CD14-positive monocyte (primary cell): ENCODE results near the gene TRDN. TPM values are rescaled to one million over a fixed set of nuclear protein-coding genes. Genes with fewer than 3 reads are reported as not detected.

ENCODE experiments used
- DNase-seq, 3 donors: peaks; one replicate each; pipeline ENCODE4 v3.0.0-alpha.2; 2011 to 2022
- H2AFZ ChIP-seq: 2 replicates; pipeline ENCODE4 v1.6.0; 2012; ENCODE audit warnings: mild to moderate bottlenecking, low read depth, low read length, inconsistent platforms; ENCODE audit not compliant: insufficient read depth, poor library complexity, severe bottlenecking
- H3K27ac ChIP-seq, 2 donors: 1 replicate in 1 of 2; 2 replicates in 1 of 2; pipeline ENCODE4 v1.5.1; 2012 to 2013; ENCODE audit warnings: low read length in 2 of 2, control low read depth in 1 of 2, inconsistent platforms in 1 of 2, low read depth in 1 of 2, mild to moderate bottlenecking in 1 of 2
- H3K27me3 ChIP-seq, 2 donors: one replicate each; pipeline versions ENCODE4 v1.6.0 to v1.6.1; 2011 to 2013; ENCODE audit warnings: low read length in 2 of 2; ENCODE audit not compliant: control insufficient read depth in 2 of 2, insufficient read depth in 2 of 2
- H3K36me3 ChIP-seq, 2 donors: replicated peaks in 1 of 2; 1 replicate in 1 of 2; 2 replicates in 1 of 2; pipeline versions ENCODE4 v1.5.1 to v1.6.1; 2012 to 2013; ENCODE audit warnings: low read length in 2 of 2, control low read depth in 1 of 2, inconsistent platforms in 1 of 2, mild to moderate bottlenecking in 1 of 2; ENCODE audit not compliant: insufficient read depth in 2 of 2, control insufficient read depth in 1 of 2
- H3K4me1 ChIP-seq, 2 donors: 1 replicate in 1 of 2; 2 replicates in 1 of 2; pipeline versions ENCODE4 v1.5.1 to v1.6.1; 2012 to 2013; ENCODE audit warnings: low read length in 2 of 2, control low read depth in 1 of 2, inconsistent platforms in 1 of 2, mild to moderate bottlenecking in 1 of 2, moderate library complexity in 1 of 2; ENCODE audit not compliant: insufficient read depth in 2 of 2, control insufficient read depth in 1 of 2
- H3K4me2 ChIP-seq: replicated peaks from 2 replicates; pipeline ENCODE3; 2012; ENCODE audit warnings: low read length, moderate library complexity, mild to moderate bottlenecking; ENCODE audit not compliant: poor library complexity, severe bottlenecking; ENCODE audit errors: extremely low read depth
- H3K4me3 ChIP-seq, 3 experiments: fragments of 200-600 bp in 1 of 3; sonication (generic) in 1 of 3; replicated peaks in 1 of 3; 1 replicate in 2 of 3; 2 replicates in 1 of 3; pipeline ENCODE4 v1.5.1; 2011 to 2013; ENCODE audit warnings: low read length in 3 of 3, mild to moderate bottlenecking in 3 of 3, control low read depth in 2 of 3, low read depth in 2 of 3, inconsistent platforms in 1 of 3, moderate library complexity in 1 of 3
- H3K79me2 ChIP-seq: 2 replicates; pipeline ENCODE4 v1.6.0; 2012; ENCODE audit warnings: mild to moderate bottlenecking, control low read depth, inconsistent platforms, low read length, moderate library complexity; ENCODE audit not compliant: insufficient read depth
- H3K9ac ChIP-seq: 2 replicates; pipeline ENCODE4 v1.6.0; 2017; ENCODE audit warnings: low read length, mild to moderate bottlenecking; ENCODE audit not compliant: insufficient read depth, poor library complexity, severe bottlenecking
- H3K9me3 ChIP-seq, 2 donors: replicated peaks in 1 of 2; 1 replicate in 1 of 2; 2 replicates in 1 of 2; pipeline versions ENCODE4 v1.5.1 to v1.6.1; 2012 to 2013; ENCODE audit warnings: low read length in 2 of 2, control low read depth in 1 of 2; ENCODE audit not compliant: control insufficient read depth in 1 of 2, insufficient read depth in 1 of 2
- H4K20me1 ChIP-seq: 2 replicates; pipeline ENCODE4 v1.6.0; 2012; ENCODE audit warnings: mild to moderate bottlenecking, low read length, control low read depth, moderate library complexity; ENCODE audit not compliant: insufficient read depth
- H3K27ac Mint-ChIP-seq, 7 donors: one replicate each; pipeline ENCODE4 v1.8.0; 2020; ENCODE audit warnings: mild to moderate bottlenecking in 7 of 7, mixed read lengths in 7 of 7, moderate library complexity in 6 of 7, inconsistent platforms in 2 of 7
- H3K27me3 Mint-ChIP-seq, 3 donors: one replicate each; pipeline ENCODE4 v1.8.0; 2021 to 2022; ENCODE audit warnings: low read depth in 3 of 3, mild to moderate bottlenecking in 3 of 3, mixed read lengths in 3 of 3, moderate library complexity in 3 of 3, inconsistent platforms in 1 of 3
- H3K36me3 Mint-ChIP-seq, 2 donors: one replicate each; pipeline ENCODE4 v1.8.0; 2020; ENCODE audit warnings: mixed read lengths in 2 of 2, inconsistent platforms in 1 of 2, mild to moderate bottlenecking in 1 of 2
- H3K4me1 Mint-ChIP-seq: one replicate; pipeline ENCODE4 v1.8.0; 2020; ENCODE audit warnings: mild to moderate bottlenecking, mixed read lengths
- H3K4me3 Mint-ChIP-seq, 2 donors: one replicate each; pipeline ENCODE4 v1.8.0; 2020; ENCODE audit warnings: mild to moderate bottlenecking in 2 of 2, mixed read lengths in 2 of 2, moderate library complexity in 1 of 2
- H3K9me3 Mint-ChIP-seq, 7 donors: one replicate each; pipeline ENCODE4 v1.8.0; 2020 to 2022; ENCODE audit warnings: mixed read lengths in 7 of 7, mild to moderate bottlenecking in 6 of 7, moderate library complexity in 6 of 7, inconsistent platforms in 2 of 7
- WGBS: methylation state at CpG from one replicate; pipeline ENCODE4 v1.1.5; 2013; ENCODE audit warnings: missing lambda C conversion rate; ENCODE audit not compliant: insufficient coverage; 5-methylcytosine and 5-hydroxymethylcytosine counted together
- intact Hi-C, 2 donors: fragments of 100-400 bp; cut with micrococcal nuclease; formaldehyde crosslinking; loops; one replicate each; pipeline versions ENCODE4 v1.15.0 to v1.15.1; 2023
- polyA plus RNA-seq, 3 donors: library from polyadenylated mRNA; depleted of rRNA in 1 of 3; unstranded in 2 of 3; stranded (reverse) in 1 of 3; fragments of 300-500 nt in 2 of 3; fragments of >200 nt in 1 of 3; fragmentation: Illumina TruSeq in 2 of 3; gene quantifications; 1 replicate in 2 of 3; 2 replicates in 1 of 3; pipeline ENCODE4 v1.2.3, GENCODE V29; 2012 to 2021
- TF ChIP-seq, protein P1 (sequence below): fragments of 200-600 bp; IDR thresholded peaks from one replicate; pipeline ENCODE4 v1.8.0; 2022; ENCODE audit warnings: antibody characterized with exemption, mild to moderate bottlenecking

TRDN gene
- polyA plus RNA-seq, 3 donors = not detected

DNA sequence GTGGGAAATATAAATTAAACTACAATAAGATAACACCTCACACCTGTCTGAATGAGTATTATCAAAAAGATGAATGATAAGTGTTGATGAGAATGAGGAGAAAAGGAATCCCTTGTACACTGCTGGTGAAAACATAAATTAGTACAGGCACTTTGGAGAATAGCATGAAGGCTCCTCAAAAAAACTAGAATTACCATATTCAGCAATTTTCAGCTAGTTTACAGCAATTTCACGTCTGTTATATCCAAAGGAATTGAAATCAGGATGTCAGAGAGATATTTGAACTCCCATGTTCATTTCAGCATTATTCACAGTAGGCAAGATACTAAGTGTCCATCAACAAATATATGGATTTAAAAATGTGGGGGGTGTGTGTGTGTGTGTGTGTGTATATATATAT lies 348.1 kb downstream of the TRDN start:
- WGBS = no CpG with 5 or more reads among the region's 1 CpG
- intact Hi-C loops = no loop called here
- H3K9me3 Mint-ChIP-seq = peaks cover 0 to 7% (median 2%) of the 10 kb centered on the region in 7 donors
- Histone ChIP-seq H4K20me1 (no peaks in the 10 kb centered on the region), H3K9me3 (no peaks in the 10 kb centered on the region), H3K27me3 (no peaks in the 10 kb centered on the region), H3K36me3 (no peaks in the 10 kb centered on the region), H3K79me2 (no peaks in the 10 kb centered on the region), H3K4me3 (no peak overlapping the region), H3K9ac (no peak overlapping the region), H3K27ac (no peak overlapping the region), H2AFZ (no peak overlapping the region), H3K4me1 (no peaks in the 10 kb centered on the region), H3K4me2 (no peak overlapping the region)
- peaks cover 0 to 3% (median 2%) of the 10 kb centered on the region in 3 donors for H3K27me3 Mint-ChIP-seq
- H3K27ac Mint-ChIP-seq = no peak overlapping the region
- no peak for DNase-seq
- no peak overlapping the region for H3K4me3 Mint-ChIP-seq
- H3K36me3 Mint-ChIP-seq = no peaks in the 10 kb centered on the region
- TF ChIP-seq, protein P1, sequence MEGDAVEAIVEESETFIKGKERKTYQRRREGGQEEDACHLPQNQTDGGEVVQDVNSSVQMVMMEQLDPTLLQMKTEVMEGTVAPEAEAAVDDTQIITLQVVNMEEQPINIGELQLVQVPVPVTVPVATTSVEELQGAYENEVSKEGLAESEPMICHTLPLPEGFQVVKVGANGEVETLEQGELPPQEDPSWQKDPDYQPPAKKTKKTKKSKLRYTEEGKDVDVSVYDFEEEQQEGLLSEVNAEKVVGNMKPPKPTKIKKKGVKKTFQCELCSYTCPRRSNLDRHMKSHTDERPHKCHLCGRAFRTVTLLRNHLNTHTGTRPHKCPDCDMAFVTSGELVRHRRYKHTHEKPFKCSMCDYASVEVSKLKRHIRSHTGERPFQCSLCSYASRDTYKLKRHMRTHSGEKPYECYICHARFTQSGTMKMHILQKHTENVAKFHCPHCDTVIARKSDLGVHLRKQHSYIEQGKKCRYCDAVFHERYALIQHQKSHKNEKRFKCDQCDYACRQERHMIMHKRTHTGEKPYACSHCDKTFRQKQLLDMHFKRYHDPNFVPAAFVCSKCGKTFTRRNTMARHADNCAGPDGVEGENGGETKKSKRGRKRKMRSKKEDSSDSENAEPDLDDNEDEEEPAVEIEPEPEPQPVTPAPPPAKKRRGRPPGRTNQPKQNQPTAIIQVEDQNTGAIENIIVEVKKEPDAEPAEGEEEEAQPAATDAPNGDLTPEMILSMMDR = no peak
- H3K4me1 Mint-ChIP-seq = no peaks in the 10 kb centered on the region

DNA sequence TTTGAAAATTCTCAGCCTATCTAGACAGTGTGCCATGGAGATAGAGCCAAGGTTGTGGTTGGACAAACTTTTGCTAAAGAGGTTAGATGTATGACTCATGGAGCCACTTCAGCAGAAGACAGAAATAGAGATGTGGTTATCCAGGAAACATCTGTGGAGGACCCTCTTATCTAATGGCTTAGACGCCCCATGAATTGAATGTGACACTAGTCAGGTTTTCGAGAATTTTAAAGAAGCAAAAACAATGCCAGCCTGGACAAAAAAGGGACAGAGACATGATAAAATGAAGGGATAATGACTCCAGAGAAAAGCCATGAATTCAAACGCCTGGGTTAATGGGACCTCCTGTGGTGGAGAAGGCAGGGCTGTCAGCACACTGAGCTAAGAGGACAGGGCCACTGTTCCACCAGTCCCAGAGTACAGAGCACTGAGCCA lies 360.2 kb downstream of the TRDN start:
- H3K27me3 ChIP-seq = no peaks in the 10 kb centered on the region
- intact Hi-C loops = no loop called here
- no peak for DNase-seq
- Mint-ChIP-seq H3K4me1 (no peaks in the 10 kb centered on the region), H3K4me3 (no peak overlapping the region), H3K27ac (no peak overlapping the region), H3K27me3 (no peaks in the 10 kb centered on the region), H3K9me3 (no peaks in the 10 kb centered on the region), H3K36me3 (no peaks in the 10 kb centered on the region)
- H2AFZ ChIP-seq = no peak overlapping the region
- no peak overlapping the region for H3K27ac ChIP-seq
- H3K36me3 ChIP-seq = no peaks in the 10 kb centered on the region
- no peaks in the 10 kb centered on the region for H3K79me2 ChIP-seq
- WGBS = 17% methylated on average over 2 of the region's 3 CpGs
- no peak overlapping the region for H3K4me3 ChIP-seq
- TF ChIP-seq, protein P1 = no peak
- H3K9ac ChIP-seq = no peak overlapping the region
- no peaks in the 10 kb centered on the region for H3K4me1 ChIP-seq
- no peaks in the 10 kb centered on the region for H4K20me1 ChIP-seq
- H3K9me3 ChIP-seq = no peaks in the 10 kb centered on the region
- H3K4me2 ChIP-seq = no peak overlapping the region
